HG02970 (cell line): Measurements from ENCODE around the gene NOC3L.

Source experiments
- ATAC-seq: cut with Tn5 transposase; IDR thresholded peaks from one replicate; pipeline ENCODE4 v1.9.1; 2021; ENCODE audit warnings: mild to moderate bottlenecking, moderate library complexity, moderate number of reproducible peaks; ENCODE audit not compliant: unreplicated experiment, low FRiP score

NOC3L gene

GRCh38 chr10:94310369-94310768, 52.4 kb downstream of the NOC3L start:
- ATAC-seq: no peak

- ATAC-seq: no peak
Measured at GRCh38 chr10:94308866-94309265, 53.9 kb downstream of the NOC3L start.

GRCh38 chr10:94307046-94307615, 55.6 kb downstream of the NOC3L start:
- ATAC-seq: no peak

GRCh38 chr10:94303929-94304328, 58.8 kb downstream of the NOC3L start:
- no peak for ATAC-seq

GRCh38 chr10:94300042-94300441, 62.7 kb downstream of the NOC3L start:
- ATAC-seq: no peak

- ATAC-seq: no peak
Measured at GRCh38 chr10:94299417-94299816, 63.3 kb downstream of the NOC3L start.

- no peak for ATAC-seq
Measured at GRCh38 chr10:94294168-94294567, 68.6 kb downstream of the NOC3L start.

GRCh38 chr10:94293354-94293753, 69.4 kb downstream of the NOC3L start:
- no peak for ATAC-seq

- ATAC-seq: no peak
Measured at GRCh38 chr10:94292434-94293090, 70.2 kb downstream of the NOC3L start.

GRCh38 chr10:94288361-94289101, 74.2 kb downstream of the NOC3L start:
- ATAC-seq: no peak

GRCh38 chr10:94287336-94287735, 75.4 kb downstream of the NOC3L start:
- ATAC-seq: no peak

GRCh38 chr10:94286901-94287300, 75.8 kb downstream of the NOC3L start:
- no peak for ATAC-seq

GRCh38 chr10:94285271-94285670, 77.5 kb downstream of the NOC3L start:
- no peak for ATAC-seq
